Stimulated activated CD8-positive, alpha-beta memory T cell treated with anti-CD3 and anti-CD28 coated beads, Interleukin-2, amount 100 ng/mL, for 1 hour (primary cell): ENCODE measurements around the gene FARS2.
"Not testable (repeated sequence)": the region's sequence is repeated elsewhere in the genome, so short reads cannot be mapped to it uniquely, and the experiment has no call there.

ENCODE experiments used
- DNase-seq, 2 donors: peaks; one replicate each; pipeline ENCODE4 v3.0.0-alpha.2; 2020; ENCODE audit warnings: low read depth in 2 of 2

The FARS2 gene

DNA sequence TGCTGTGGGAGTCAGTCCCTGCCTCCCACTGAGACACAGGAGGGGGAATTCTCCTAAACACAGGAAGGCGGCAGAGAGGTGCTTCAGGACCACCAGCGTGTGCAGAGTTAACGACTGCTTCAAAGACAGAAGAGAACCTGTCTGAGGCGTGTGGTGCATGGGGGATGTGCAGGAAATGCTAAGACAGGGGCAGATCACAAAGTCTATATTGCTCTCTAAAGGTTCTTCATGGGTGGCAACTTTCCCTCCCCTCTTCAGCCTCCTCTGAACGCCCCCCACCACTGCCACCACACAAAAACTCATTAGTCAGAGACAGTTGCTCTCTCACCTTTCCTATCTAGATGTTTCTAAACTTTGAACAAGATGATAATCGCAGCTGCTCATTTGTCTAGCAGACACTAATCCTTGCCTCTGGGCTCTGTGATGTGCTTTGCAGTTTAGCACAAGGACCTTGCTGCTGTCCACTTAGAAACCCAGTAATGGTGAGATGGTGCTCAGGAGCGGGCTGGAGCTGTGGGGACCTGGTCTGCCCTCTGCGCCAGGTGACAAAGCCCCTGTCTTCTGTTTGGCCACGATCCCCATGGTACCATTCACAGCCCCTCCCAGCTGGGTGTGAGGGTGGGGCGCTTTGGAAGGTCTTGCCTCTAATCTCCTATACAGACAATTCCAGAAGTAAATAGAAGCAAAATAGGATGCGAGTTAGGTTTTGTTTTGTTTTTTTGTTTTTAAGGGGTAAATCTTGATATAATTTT is 525.8 kb downstream of the FARS2 start:
- DNase-seq: no peak

DNA sequence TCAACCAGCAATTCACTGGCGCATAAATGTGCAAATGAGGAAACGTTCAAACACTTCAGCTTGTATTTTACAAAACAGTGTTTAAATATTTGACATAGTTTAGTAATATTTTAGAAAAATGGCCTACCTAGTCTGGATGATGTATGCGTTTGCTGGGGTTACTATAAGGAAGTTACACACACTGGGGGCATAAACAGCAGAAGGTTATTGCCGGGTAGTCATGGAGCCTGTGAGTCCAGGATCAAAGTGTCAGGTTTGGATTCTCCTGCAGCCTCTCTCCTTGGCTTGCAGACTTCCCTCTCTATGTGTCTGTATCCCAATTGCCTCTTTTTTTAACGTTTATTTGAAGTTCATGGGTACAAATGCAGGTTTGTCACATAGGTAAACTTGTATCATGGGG is 528.1 kb downstream of the FARS2 start:
- not testable (repeated sequence) for DNase-seq

DNA sequence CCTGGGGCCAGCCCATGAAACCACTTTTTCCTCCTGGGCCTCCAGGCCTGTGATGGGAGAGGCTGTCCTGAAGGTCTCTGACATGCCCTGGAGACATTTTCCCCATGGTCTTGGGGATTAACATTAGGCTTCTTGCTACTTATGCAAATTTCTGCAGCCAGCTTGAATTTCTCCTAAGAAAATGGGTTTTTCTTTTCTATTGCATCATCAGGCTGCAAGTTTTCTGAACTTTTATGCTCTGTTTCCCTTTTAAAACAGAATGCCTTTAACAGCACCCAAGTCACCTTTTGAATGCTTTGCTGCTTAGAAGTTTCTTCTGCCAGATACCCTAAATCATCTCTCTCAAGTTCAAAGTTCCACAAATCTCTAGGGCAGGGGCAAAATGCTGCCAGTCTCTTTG is 535.2 kb downstream of the FARS2 start:
- DNase-seq: not testable (repeated sequence)

DNA sequence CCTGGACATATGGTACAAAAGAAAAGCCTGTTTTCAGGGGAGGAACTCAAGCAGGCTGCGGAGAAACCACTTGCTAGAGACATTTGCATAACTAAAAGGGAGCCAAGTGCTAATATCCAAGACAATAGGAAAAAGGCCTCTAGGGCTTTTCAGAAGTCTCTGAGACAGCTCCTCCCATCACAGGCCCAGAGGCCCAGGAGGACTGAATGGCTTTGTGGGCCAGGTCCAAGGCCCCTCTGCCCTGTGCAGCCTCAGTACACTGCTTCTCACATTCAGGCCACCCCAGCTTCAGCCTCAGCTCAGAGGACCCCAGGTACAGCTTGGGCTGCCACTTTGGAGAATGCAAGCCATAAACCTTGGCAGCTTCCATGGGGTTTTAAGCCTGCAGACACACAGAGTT is 545.1 kb downstream of the FARS2 start:
- DNase-seq: not testable (repeated sequence)

DNA sequence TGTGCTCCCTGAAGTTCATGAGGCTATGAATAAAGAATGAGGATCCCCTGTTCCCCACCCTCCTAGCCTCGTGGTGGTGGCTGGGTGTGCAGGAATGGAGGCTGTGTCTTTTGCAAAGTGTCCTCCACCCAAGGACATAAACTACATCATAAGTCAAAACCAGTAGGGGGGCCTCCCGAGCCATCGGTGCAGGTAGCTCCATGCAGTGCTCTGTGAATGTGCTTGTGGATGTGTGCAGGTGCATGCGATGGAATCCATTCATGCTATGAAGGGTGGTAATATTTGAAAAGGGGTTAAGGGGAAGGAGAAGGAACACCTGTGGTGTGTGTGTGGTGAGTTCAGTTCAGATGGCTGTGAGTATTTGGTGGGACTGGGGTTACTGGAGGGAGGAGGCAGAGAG is 548.1 kb downstream of the FARS2 start:
- no peak for DNase-seq

DNA sequence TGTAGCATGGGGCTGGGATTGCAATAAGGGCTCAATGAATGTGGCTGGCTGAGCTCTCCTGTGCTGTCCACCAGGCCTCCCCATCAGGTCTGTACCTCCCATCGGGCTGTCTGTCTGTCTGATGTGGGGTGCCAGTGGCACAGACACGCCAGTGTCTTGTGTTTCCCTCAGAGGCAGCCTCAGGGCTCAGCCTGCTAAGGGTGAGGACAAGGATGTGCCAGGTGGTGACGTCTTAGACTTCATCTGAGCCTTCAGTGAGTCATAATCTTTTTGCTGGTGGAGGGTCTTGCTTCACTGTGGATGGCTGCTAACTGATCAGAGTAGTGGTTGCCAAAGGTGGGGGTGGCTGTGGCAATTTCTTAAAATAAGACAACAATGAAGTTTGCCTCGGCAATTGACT is 550.7 kb downstream of the FARS2 start:
- no peak for DNase-seq

DNA sequence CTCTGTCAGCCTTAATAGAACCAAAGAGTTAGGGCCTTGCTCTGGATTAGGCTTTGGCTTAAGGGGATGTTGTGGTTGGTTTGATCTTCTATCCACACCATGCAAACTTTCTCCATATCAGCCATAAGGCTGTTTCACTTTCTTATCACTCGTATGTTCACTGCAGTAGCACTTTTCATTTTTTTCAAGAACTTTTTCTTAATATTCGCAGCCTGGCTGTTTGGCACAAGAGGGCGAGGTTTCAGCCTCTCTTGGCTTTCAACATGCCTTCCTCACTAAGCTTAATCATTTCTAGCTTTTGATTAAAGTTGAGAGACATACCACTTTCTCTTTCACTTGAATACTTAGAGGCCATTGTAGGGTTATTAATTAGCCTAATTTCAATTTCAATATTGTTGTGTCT is 552.3 kb downstream of the FARS2 start:
- DNase-seq: no peak

DNA sequence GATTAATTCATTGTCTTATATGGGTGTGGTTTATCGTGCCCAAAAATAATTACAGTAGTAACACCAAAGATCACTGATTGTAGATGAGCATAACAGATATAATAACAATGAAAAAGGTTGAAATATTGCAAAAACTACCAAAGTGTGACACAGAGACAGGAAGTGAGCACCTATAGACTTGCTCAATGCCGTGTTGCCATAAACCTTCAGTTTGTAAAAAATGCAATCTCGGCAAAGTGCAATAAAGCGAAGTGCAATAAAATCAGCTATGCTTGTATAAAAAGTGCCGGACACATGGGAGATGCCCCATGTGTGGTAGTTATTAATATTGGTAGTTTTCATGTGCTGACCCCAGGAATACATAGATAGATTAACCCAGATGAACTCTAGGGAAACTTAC is 552.8 kb downstream of the FARS2 start:
- no peak for DNase-seq

DNA sequence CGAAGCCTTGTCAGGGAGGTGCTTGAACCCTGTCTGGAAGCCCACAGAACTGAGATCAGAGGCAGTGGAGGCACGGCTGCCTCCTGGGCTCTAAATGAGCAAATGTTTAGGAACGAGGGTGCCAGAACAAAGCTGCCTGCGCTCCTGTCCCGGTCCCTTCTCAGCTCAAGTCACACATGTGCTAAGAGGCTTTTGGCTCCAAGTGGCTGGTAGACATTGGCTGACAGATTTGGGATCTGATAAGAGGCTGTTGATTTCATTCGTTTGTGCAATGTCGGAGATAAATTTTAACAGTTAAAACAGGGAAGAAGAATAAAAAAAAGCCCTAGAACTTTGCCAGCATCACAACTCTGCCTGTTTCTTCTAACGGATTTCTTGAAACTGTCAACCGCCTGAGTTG is 553.6 kb downstream of the FARS2 start:
- no peak for DNase-seq

DNA sequence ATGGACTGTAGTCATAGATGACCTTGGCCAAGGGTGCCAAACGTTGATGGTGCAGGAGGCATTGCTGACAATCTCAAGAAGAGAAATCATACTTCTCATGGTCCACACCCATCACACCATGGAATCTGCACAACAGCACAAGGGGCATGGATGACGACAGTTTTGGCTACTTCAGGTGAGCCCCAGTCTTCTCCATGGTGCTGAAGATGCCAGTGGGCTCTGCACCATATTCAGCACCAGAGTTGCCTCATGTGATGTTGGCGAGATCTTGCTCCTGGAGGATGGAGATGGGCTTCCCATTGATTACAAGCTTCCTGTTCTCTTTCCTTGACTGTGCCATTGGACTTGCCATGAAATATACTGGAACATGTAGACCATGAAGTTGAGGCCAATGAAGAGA is 556.6 kb downstream of the FARS2 start:
- no peak for DNase-seq

DNA sequence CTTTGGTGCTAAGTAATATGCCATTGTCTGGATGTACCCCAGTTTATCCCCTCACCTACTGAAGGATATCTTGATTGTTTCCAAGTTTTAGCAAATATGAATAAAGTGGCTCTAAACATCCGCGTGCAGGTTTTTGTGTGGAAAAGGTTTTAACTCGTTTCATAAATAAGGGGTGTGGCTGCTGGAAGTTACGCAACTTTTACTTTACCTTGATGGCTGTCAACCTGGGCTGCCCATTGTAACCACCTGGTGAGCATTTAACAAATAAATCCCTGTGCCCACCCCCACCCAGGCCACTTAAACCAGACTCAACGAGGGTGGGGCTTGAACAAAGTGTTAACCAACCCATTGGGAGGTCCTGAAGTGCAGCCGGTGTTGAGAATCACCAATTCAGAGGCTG is 557.6 kb downstream of the FARS2 start:
- DNase-seq: no peak
